DMS 273 (cell line): ENCODE data around the gene NUP133.

Experiments
- DNase-seq: peaks from one replicate; lab custom pipeline; 2025; ENCODE audit not compliant: unreplicated experiment; lab: John Stamatoyannopoulos, UW

NUP133 gene

DNA sequence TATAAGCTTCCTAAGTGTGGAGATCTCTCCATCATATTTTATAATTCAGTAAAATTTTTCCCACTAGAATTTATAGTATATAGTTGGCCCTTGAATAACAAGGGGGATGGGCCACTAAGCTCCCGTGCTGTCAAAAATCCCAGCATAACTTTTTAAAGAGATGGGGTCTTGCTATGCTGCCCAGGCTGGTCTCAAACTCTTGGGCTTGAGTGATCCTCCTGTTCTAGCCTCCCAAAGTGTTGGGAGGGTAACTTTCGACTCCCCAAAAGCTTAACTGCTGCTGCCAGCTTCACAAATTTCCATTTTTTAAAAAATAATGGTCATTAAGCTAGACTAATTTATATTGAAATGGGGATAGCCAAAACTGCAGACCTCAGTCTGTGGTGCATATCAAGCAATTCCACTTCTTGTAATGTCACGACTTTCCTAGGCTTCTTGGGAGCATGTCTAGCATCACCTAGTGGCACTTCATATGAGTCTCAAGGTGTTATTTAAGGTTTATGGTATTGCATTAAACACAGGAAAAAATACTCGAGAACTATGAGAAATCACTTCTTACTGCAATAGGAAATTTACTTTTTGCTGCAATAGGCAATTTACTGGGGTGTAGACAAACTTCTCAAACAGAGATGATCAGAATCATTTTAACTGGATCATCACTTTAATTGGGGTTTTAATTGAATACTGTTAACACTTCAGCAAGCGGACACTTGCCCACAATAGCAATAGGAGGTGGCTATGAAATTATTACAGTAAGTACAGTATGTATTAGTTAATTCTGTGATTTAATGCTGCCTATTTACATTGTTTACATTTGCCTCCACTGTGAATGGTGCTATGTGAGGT is 55.0 kb downstream of the NUP133 start:
- DNase-seq, result peak; percentile 57

- no peak for DNase-seq
These were observed 59.3 kb downstream of the NUP133 start for GRCh38 chr1:229448845-229449244.

DNA sequence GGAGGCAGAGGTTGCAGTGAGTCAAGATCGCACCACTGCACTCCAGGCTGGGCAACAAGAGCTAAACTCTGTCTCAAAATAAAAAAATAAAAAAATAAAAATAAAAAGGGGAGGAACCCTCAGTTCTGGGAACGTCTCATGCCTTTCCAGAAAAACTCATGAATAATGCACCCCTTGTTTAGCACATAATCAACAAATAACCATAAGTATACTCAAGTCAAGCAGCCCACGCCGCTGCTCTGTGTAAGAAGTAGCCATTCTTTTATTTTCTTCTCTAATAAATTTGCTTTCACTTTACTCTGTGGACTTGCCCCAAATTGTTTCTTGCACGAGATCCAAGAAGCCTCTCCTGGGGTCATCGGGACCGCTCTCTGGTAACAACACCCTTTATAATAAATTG is 59.8 kb downstream of the NUP133 start:
- DNase-seq, result no peak

GRCh38 chr1:229447809-229448252 is 60.3 kb downstream of the NUP133 start:
- DNase-seq, result no peak

- no peak for DNase-seq
These were observed 62.3 kb downstream of the NUP133 start for GRCh38 chr1:229445828-229446227.

DNA sequence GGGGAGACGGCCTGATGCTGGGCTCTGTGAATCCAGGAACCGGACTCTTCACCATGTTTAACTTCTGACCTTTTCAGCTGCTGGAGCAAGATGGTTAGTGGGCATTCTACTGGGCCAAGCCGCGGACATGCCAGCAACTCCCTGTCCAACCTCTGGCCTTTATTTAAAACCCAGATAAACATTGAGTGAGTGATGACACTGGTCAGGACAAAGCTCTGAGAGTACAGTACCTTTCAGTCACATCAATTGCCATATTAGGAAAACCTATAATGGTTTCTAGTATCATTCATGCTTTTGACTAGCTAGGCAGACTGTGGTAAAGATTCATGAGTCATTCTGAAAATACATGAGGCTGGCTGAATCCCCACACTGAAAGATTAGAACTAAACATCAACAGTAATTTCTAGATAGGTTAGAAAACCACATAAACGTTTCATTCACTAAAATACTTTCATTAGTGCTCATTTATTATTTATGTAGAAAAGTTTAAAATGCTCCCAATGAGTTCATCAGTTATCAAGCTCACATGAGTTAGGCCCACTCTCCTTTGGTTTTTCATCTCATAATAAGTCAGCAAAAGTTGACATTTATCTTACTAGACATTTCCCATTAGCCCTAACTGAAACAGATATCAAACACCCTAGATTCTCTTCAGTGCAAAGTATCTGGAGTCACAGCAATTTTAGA is 67.1 kb downstream of the NUP133 start:
- no peak for DNase-seq

GRCh38 chr1:229438021-229438420 is 70.1 kb downstream of the NUP133 start:
- DNase-seq, result no peak

GRCh38 chr1:229437443-229437842 is 70.7 kb downstream of the NUP133 start:
- no peak for DNase-seq

- DNase-seq, result no peak
These were observed 71.9 kb downstream of the NUP133 start for GRCh38 chr1:229436201-229436600.

GRCh38 chr1:229434641-229435051 is 73.5 kb downstream of the NUP133 start:
- DNase-seq, result no peak

DNA sequence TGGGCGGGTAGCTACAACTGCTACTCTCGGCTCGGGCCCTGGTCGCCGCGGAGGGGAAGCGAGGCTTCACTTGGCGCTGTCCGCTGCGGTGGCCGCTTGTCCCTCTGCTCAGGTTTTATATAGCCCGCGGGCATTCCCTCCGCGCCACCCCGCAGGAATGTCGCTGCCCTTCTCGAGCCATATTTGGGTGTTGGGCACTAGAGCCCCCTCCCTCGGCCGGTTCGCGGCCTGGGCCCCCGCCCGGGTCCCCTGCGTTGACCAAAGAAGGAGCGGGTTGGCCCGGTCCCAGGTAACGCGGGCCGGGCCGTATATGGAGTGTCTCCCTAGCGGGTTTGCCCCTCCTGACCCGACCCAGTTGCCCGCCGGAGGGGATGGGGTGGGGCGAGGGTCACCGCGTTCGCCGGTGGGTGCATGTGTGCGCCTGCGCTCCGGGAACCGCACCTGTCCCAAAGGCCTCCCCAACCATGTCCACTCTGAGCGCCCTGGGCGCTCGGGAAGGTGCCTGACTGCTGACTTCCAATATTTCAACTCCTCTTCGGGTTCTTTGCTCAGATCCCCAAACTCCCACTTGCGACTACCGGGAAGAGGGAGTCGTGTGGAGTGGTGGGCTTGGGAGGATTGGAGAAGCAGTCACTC is 74.0 kb downstream of the NUP133 start, which contains the start of gene ACTA1:
Gene ACTA1 (minus strand): TSS at position 90 of the 636 bp plus-strand sequence. CDS start 979 bp downstream, outside the sequence.
- no peak for DNase-seq

- no peak for DNase-seq
These were observed 74.7 kb downstream of the NUP133 start for GRCh38 chr1:229433364-229434004.

GRCh38 chr1:229432905-229433304 is 75.2 kb downstream of the NUP133 start:
- no peak for DNase-seq

DNA sequence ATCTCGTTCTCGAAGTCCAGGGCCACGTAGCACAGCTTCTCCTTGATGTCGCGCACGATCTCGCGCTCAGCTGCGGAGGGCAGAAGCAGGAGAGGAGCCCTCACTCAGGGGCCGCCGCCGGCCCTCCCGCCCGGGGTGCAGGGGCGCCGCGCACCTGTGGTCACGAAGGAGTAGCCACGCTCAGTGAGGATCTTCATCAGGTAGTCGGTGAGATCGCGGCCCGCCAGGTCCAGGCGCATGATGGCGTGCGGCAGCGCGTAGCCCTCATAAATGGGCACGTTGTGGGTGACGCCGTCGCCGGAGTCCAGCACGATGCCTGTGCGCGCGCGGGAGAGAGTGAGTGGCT is 76.1 kb downstream of the NUP133 start:
- DNase-seq, result no peak

DNA sequence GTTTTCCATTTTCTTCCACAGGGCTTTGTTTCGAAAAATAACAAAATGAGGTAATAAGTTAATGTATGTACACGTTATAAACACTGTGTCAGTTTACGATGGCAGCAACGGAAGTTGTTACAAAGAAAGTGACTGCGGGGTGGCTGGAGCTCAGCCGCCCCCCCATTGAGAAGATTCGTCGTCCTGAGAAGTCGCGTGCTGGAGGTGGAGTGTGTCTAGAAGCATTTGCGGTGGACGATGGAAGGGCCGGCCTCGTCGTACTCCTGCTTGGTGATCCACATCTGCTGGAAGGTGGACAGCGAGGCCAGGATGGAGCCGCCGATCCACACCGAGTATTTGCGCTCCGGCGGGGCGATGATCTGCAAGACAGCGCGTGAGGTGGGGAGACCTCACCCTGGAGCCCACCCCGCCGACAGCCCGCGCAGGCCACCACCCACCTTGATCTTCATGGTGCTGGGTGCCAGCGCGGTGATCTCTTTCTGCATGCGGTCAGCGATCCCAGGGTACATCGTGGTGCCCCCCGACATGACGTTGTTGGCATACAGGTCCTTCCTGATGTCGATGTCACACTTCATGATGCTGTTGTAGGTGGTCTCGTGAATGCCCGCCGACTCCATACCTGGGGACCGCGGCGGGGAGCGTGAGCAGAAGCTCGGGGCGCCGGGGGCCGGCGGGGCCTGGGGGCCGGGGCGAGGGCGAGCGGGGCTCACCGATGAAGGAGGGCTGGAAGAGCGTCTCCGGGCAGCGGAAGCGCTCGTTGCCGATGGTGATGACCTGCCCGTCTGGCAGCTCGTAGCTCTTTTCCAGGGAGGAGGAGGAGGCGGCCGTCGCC is 76.6 kb downstream of the NUP133 start:
- no peak for DNase-seq

GRCh38 chr1:229430761-229431283 is 77.3 kb downstream of the NUP133 start:
- DNase-seq, result no peak

DNA sequence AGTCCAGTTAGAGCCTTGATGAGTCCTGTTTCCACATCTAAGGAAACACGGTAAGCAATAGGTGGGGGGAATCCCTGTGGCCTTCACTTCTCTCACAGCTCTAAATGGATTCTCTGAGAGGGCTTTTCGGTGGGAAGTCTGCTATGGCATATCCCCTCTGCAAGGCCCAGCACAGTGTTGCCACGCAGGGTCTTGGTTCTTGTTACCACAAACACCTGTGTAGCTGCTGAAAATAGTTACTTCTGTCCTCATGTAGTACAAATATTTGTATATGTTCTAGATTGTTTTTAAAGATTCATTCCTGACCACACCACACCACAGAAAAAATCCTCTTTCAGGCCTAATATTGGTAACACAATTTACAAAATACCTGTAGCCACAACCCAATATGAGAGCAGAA is 79.9 kb downstream of the NUP133 start:
- DNase-seq, result no peak

- DNase-seq, result no peak
These were observed 80.6 kb downstream of the NUP133 start for GRCh38 chr1:229427572-229427971.

- DNase-seq, result no peak
These were observed 82.5 kb downstream of the NUP133 start for GRCh38 chr1:229425564-229426159.

DNA sequence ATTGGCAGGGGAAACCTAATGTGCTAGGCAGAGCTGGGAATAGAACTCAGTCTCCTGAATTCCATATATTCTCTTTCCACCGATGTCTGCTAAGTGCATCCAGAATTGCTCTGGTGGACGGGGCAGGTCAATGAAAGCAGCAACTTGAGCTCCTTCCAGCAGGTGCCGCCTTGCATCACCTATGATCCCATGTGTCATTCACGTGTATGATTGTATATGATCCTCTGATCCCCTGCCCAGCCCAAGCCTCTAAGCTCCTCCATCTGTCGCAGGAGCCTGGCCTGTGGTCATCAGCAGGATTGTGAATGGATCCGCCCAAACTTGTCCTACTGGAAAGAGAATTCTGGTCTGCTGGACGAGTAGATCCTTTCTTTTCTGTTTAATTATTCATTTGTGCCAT is 87.4 kb downstream of the NUP133 start:
- DNase-seq, result peak; percentile 73
